ENCODE data around the gene LMTK2.

The LMTK2 gene

DNA sequence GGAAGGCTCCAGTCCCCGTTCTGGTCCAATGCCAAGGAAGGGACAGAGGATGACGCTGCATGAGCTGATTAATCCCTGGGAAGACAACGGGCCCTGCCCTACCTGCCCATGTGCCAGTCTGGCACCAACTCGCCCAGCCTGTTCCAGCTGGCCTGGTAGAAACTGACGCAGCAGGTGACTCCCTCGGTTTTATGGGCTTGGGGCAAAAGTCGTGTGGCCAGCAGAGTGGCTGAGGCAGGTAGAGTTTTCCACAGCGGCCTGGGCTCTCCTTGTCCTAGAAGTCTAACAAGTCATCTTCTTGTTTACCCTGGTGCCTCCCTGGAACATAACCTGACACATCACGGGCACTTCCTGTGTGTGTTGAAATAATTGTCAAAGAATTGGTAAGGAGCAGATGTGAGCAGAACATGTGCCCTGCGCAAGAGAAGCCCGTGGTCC, 20.4 kb upstream of the LMTK2 start:
- no peak for DNase-seq
- no peak for TF ChIP-seq GATA1 (IDR thresholded peaks at IDR 0.05; ENCODE audit: low read depth, low read length)
- no peak for TF ChIP-seq POLR2A (IDR thresholded peaks at IDR 0.05; ENCODE audit: low read length)

DNA sequence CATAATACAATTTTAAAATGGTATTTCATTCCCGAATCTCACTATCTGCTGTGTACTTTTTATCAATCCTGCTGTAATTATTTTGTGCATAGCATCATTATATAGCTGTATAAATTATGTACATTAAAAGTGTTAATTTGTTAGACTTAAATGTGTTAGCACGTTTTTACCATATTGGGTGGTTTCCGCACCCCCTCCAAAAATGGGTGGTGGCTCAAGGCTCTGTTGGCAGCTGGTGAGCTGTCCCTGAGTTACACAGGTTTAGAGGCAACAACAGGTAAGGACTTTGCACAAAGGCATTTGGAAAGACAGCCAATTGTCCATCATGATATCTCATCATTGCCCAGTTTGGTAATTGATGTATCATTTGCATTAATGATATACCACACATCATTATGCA, 18.6 kb upstream of the LMTK2 start:
- DNase-seq: no peak
- TF ChIP-seq POLR2A (IDR thresholded peaks at IDR 0.05; ENCODE audit: low read length) (no peak), GATA1 (IDR thresholded peaks at IDR 0.05; ENCODE audit: low read depth, low read length) (no peak)

DNA sequence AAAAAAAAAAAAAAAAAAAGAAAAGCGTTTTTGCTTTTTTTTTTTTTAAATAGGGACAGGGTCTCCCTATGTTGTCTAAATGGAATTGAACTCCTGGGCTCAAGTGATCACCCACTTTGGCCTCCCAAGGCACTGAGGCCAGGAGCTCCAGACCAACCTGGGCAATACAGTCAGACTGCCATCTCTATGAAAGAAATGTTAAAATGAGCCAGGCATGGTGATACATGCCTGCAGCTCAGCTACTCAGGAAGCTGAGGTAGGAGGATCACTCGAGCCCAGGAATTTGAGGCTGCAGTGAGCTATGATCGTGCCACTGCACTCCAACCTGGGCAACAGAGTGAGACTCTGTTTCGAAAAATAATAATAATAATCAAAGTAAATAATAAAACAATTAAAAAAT, 16.5 kb upstream of the LMTK2 start:
- no peak for DNase-seq
- no peak for TF ChIP-seq POLR2A (IDR thresholded peaks at IDR 0.05; ENCODE audit: low read length)
- no peak for TF ChIP-seq GATA1 (IDR thresholded peaks at IDR 0.05; ENCODE audit: low read depth, low read length)

DNA sequence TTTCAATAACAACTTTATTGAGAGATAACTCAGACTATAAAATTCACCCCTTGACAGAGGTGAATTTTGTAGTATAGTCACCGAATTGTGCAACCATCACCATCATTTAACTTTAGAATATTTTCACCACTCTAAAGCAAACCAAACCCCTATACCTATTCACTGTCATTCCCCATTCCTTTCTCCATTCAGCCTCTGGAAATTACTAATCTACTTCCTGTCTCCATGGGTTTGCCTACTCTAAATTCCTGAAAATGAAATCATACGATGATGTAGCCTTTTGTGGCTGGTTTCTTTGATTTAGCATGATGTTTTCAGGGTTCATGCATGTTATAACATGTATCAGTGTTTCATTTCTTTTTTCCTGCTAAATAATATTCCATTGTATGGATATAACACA, 15.6 kb upstream of the LMTK2 start:
- DNase-seq: no peak
- TF ChIP-seq GATA1 (IDR thresholded peaks at IDR 0.05; ENCODE audit: low read depth, low read length) (no peak), POLR2A (IDR thresholded peaks at IDR 0.05; ENCODE audit: low read length) (no peak)

DNA sequence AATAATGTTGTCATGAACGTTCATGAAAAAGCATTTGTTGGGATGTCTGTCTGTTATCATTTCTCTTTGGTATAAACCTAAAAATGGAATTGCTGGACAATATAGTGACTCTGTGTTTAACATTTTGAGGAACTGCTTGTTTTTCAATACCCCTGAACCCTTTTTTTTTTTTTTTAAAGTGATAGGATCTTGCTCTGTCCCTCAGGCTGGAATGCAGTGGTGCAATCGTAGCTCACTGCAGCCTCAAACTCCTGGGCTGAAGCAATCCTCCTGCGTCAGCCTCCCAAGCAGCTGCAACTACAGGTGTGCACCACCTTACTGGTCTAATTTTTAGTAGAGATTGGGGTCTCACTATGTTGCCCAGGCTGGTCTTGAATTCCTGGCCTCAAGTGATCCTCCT, 15.1 kb upstream of the LMTK2 start:
- no peak for DNase-seq
- no peak for TF ChIP-seq GATA1 (IDR thresholded peaks at IDR 0.05; ENCODE audit: low read depth, low read length)
- TF ChIP-seq POLR2A (IDR thresholded peaks at IDR 0.05; ENCODE audit: low read length): no peak

DNA sequence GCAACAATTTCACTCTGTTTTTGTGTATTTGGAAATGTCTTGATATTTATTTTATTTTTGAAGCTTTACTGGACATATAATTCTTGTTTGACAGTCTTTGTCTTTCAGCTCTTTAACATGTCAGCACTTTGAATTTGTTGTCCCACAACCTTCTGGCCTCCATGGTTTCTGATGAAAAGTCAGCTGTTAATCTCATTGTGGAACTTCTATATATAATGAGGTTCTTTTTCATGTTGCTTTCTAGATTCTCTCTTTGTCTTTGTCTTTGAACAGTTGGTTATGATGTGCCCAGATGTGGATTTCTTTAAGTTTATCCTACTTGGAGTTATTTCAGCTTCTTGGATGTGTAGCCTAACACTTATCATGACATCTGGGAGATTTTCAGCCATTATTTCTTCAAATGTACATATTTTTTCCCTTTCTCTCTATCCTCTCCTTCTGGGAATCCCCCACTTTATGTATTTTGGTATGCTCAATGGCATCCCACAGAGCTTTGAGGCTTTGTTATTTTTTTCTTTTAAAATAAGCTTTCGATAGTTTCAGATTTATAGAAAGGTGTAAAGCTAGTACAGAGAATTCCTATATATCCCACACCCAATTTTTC, 9.5 kb upstream of the LMTK2 start:
- peak; percentile 13 to 25 for DNase-seq

DNA sequence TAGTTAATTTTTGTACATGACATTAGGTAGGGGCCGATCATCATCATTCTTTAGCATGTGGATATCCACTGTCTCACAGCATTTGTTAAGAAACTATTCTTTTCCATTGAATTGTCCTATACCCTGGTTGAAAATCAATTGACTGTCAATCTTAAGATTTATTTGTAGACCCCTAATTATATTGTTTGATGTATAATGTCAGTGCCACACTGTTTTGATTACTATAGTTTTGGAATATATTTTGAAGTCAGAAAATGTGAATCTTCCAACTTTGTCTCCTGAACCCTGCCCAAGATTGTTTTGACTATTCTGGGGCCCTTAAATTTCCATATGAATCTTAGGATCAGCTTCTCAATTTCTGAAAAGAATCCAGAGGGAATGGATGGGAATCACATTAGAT, 6.6 kb upstream of the LMTK2 start:
- no peak for DNase-seq
- TF ChIP-seq POLR2A (IDR thresholded peaks at IDR 0.05; ENCODE audit: low read length): no peak
- TF ChIP-seq GATA1 (IDR thresholded peaks at IDR 0.05; ENCODE audit: low read depth, low read length): no peak

More for the DNA sequence above, 9.5 kb upstream of the LMTK2 start:
- no peak for TF ChIP-seq POLR2A (IDR thresholded peaks at IDR 0.05; ENCODE audit: low read length)

DNA sequence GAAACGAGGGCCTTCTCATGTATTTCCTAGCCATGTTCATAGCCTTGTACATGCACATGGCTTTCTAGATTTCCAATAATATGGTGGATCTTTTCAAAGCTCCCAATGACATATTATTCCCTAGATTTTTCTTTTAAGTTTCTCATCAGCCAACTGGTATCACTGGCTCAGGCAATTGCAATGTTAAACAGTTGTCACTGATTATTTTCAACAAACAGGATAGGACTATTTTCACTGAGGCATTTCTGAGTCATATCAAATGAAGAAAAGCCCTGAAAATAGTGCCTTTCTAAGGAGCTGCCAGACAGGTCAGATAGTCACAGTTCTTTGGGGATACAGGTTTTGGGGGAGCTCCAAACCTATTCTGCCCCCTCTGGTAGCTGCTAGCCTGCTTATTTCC, 4.5 kb upstream of the LMTK2 start:
- no peak for DNase-seq

DNA sequence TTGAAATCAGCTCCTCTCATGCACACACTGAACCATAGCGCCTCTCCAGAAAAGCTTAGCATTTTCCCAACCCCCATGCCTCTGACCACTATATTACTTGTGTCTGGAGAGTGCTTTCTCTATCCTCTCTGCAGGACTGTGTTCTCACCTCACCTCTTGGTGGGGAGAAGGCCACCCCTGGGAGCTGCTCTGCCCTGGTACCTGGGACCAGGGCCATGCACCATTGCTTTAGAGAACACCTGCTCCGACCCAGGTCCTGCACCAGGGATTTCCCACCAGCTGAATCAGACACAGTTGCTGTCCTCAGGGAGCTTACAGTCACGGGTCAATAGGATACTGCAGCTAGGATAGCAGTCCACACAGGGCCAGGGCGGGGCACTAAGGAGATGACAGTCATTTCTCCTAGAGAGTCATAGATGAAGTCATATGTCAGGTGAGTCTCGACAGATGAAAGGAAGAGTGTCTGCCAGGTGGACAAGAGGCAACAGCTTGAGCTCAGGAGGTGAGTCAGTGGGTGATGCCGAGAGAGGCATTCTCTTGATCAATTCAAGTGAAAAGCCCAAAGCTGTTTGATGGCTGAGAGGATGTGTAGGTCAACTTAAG, 619 bp upstream of the LMTK2 start:
- DNase-seq: peak in 1 of 2 experiments; percentile 32
- TF ChIP-seq POLR2A (IDR thresholded peaks at IDR 0.05; ENCODE audit: low read length) (no peak), GATA1 (IDR thresholded peaks at IDR 0.05; ENCODE audit: low read depth, low read length) (no peak)

More for the DNA sequence above, 4.5 kb upstream of the LMTK2 start:
- no peak for TF ChIP-seq GATA1 (IDR thresholded peaks at IDR 0.05; ENCODE audit: low read depth, low read length)
- TF ChIP-seq POLR2A (IDR thresholded peaks at IDR 0.05; ENCODE audit: low read length): no peak

DNA sequence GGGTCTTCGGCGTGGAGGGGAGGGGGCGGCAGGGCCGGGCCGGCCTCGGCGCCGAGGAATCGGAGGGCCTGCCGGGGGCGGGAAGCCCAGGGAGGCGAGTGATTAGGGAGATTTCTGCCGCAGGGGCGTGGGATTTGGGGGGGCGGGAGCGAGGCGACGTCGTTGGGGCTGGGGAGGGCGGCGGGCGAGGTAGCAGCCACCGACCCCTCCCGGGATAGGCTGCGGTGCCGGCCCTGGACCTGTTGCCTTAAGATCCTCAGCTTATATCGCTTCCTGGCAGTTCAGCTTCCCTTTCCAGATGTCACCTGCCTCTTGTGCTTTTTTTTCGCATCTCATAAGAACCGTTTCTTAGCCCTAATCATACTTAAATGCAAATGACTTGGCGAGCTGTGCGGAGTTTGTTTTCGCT, 655 bp downstream of the LMTK2 start:
- peak; percentile 65 to 77 for DNase-seq
- TF ChIP-seq GATA1 (IDR thresholded peaks at IDR 0.05; ENCODE audit: low read depth, low read length) (no peak), POLR2A (IDR thresholded peaks at IDR 0.05; ENCODE audit: low read length) (no peak)

DNA sequence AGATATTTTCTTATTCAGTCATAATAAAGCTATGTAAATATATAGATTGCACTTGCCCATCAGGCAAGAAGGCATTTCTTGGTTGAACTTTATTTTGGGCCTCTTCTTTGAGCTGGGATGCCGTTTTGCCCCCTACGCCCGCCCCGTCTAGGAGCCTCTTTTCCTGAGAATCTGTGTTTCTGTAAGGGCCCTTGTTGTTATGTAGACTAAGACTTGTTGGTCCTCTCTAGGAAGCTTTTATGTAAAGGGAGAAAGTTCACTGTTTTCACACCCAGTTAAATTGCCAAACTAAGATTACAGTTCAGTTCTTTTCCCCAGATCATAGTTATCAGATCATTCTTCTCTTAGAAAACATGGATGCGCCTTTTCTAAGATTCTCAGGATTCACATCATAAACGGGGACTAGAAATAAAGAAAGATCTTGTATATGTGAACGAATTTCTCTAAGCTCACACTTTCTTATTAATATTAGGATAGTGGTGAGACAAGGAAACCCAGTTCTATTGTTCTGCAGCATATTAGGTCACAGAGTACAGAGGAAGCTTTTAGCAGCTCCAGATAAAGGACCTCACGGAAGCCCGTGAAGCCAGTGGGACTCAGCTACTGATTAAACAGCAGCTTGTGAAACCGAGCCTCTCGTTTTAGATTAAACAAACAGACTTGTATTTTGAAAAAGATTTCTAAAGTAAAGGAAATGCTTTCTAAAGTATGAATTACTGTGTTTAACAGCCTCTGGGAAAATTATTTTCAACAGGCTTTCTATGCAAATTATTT, 3.8 kb downstream of the LMTK2 start:
- peak; percentile 5 to 13 for DNase-seq
- TF ChIP-seq GATA1 (IDR thresholded peaks at IDR 0.05; ENCODE audit: low read depth, low read length) (no peak), POLR2A (IDR thresholded peaks at IDR 0.05; ENCODE audit: low read length) (no peak)

DNA sequence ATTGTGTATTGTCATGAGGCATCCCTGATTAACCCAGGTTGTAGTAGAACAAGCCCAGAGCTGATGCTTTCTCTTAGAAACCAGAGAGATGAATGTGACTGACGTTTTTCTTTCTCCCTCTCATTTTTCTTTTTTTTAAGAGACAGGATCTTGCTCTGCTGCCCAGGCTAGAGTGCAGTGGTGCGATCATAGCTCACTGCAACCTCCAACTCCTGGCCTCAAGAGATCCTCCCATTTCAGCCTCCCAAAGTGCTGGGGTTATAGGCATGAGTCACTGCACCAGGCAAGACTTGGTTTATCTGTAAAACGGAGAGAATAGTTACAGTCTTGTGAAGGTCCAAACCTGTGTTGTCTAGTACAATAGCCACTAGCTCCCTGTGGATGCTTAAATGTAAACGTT, 5.4 kb downstream of the LMTK2 start:
- no peak for DNase-seq
- TF ChIP-seq GATA1 (IDR thresholded peaks at IDR 0.05; ENCODE audit: low read depth, low read length) (no peak), POLR2A (IDR thresholded peaks at IDR 0.05; ENCODE audit: low read length) (no peak)

DNA sequence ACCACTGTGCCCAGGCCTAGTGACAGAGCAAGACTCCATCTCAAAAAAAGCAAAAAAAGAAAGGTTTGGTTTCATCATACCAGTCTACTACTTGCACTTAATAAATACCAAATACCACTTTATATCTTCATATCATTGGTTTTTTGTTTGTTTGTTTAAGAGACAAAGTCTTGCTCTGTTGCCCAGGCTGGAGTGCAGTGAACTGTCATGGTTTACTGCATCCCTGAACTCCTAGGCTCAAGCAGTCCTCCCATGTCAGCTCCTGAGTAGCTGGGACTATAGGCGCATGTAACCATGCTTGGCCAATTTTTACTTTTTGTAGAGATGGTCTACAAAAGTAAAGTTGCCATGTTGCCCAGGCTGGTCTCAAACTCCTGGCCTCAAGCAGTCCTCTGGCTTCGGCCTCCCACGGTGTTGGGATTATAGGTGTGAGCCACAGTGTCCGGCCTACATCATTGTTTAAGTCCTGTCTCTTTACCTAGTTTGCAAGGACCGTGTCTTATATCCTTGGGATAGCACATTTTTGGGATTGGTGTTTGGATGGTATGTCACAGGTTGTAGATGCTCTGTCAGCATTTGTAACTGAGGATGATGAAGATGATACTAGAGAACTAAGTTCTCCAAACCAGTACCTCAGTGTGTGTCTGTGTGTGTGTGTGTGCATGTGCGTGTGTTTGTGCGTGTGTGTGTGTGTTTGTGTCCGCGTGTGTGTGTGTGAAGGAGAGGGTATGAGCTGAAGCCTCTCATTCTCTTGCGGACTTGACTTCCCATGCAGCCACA, 9.3 kb downstream of the LMTK2 start:
- TF ChIP-seq GATA1 (IDR thresholded peaks at IDR 0.05; ENCODE audit: low read depth, low read length): no peak
- TF ChIP-seq POLR2A (IDR thresholded peaks at IDR 0.05; ENCODE audit: low read length): no peak
- DNase-seq: no peak
